Measurements from ENCODE around the gene RABGAP1L.
"Not testable (repeated sequence)": the region's sequence is repeated elsewhere in the genome, so short reads cannot be mapped to it uniquely, and the experiment has no call there.

RABGAP1L gene

DNA sequence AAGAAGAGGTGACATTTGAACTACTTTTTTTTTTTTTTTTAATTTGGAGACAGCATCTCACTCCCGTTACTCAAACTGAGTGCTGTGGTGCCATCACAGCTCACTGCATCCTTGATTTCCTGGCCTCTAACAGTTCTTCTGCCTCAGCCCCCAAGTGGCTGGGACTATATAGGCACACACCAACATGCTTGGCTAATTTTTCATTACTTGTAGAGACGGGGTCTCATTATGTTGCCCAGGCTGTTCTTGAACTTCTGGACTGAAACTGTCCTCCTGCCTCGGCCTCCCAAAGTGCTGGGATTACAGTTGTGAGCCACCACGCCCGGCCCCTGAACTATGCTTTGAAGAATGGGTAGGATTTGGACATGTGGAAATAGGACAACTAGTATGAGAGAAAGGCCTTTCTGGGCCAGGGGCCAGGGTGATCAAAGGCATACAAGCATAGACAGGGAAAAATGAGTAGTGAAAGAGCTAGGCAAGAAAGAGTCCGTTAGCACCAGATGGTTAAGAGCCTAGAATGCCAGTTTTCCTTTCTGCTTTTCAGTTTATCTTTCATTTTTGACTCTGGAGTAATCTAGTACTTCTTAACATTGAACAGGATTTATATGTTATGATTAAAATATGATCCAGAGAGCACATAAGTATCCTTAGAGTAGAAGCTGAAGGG is 6.3 kb downstream of the RABGAP1L start:
- TF ChIP-seq, protein P1, sequence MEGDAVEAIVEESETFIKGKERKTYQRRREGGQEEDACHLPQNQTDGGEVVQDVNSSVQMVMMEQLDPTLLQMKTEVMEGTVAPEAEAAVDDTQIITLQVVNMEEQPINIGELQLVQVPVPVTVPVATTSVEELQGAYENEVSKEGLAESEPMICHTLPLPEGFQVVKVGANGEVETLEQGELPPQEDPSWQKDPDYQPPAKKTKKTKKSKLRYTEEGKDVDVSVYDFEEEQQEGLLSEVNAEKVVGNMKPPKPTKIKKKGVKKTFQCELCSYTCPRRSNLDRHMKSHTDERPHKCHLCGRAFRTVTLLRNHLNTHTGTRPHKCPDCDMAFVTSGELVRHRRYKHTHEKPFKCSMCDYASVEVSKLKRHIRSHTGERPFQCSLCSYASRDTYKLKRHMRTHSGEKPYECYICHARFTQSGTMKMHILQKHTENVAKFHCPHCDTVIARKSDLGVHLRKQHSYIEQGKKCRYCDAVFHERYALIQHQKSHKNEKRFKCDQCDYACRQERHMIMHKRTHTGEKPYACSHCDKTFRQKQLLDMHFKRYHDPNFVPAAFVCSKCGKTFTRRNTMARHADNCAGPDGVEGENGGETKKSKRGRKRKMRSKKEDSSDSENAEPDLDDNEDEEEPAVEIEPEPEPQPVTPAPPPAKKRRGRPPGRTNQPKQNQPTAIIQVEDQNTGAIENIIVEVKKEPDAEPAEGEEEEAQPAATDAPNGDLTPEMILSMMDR (conservative IDR thresholded peaks at IDR 0.05): no peak; the same call in 1 of the 2 replicates
- no peak for TF ChIP-seq ZFX (IDR thresholded peaks at IDR 0.05)
- H3K27ac ChIP-seq: no peak overlapping the region

DNA sequence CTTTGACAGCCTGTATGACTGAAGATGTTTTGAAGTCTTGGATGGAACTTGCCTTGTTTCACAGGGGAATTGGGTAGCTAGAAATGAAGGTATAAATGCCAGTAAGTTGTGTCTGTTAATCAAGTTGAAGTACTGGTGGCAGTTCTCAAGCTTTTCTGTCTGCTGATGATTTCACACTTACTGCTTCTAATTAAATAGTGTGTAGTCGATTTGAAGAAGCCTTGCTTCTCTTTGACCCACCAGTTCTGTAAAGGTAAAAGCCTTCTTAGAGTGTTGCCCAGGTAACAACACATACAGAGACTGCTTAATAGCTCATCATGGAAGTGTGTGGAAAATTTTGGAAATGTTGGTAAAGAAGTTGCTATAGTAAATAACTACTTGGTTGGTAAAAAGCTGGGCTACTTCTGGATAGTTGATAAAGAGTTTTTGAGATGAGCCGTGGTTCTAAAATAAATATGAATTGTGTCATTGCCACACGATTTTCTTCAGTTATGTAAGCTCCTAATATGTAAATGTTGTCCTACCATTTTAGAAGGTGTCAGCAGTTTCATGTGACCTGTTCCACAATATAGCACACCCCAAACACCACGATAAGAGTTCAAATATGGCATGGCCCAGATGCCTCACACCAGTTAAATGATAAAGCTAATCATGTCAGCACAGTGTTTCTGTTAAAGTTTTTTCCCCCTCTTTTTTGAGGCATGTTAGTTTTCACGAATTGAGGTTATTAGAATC is 7.4 kb downstream of the RABGAP1L start:
- no peak overlapping the region for H3K27ac ChIP-seq

DNA sequence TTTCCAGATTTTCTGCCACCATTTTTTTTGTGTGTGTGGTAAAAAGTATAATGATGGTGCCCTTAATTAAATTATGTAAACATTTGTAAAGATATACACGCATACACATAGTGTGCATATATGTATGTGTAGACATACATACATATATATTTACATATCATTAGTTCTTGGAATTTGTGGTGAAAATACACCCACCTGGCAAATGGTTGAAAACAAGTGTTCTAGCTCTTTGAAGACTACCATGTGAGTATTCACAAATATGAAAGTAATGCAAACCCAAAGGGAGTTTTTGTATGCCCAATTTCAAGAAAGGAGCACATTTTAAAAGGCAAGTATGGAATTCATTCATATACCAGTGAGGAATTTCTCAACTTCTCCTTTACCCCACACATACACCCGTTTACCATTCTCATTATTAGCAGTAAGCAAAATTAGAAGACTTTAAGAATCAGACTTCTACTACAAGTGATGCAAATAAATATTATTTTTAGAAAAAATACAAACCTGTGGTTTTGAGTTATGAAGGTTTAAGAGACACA is 8.0 kb downstream of the RABGAP1L start:
- no peak overlapping the region for H3K27ac ChIP-seq
- no peak for TF ChIP-seq ZFX (IDR thresholded peaks at IDR 0.05)
- TF ChIP-seq, protein P1 (conservative IDR thresholded peaks at IDR 0.05): no peak

More for the DNA sequence above, 7.4 kb downstream of the RABGAP1L start:
- TF ChIP-seq ZFX (IDR thresholded peaks at IDR 0.05): no peak
- TF ChIP-seq, protein P1 (conservative IDR thresholded peaks at IDR 0.05): no peak

DNA sequence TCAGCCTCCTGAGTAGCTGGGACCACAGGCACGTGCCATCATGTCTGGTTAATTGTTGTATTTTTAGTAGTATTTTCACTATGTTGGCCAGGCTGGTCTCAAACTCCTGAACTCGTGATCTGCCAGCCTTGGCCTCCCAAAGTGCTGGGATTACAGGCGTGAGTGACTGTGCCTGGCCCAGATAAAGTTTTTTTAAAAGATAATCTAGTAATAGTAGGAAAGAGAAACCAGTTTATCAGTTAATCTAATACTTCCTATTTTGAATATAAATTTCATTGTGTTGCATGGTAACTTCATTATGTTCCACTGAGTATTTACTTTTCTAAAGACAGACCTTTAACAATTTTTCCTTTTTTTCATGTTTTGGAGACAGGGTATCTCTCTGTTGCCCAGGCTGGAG is 10.0 kb downstream of the RABGAP1L start:
- TF ChIP-seq, protein P1 (conservative IDR thresholded peaks at IDR 0.05): no peak
- no peak for TF ChIP-seq ZFX (IDR thresholded peaks at IDR 0.05)
- H3K27ac ChIP-seq: no peak overlapping the region

DNA sequence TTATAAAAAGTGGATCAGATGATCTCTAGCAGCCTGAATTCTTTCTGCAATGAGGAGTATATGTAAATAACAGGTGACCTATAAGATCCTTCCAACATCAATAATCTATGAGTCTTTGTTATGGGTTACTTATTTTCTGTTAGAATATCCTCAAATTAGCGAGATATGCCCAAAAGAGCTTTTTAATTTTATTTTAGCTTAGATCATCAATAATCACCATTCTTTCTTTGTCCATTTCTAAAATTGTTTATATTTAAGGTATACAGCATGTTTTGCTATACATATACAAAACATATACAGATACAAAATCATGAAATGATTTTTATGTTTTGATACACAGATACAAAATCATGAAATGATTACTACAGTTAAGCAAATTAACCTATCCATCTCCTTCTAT is 11.8 kb downstream of the RABGAP1L start:
- H3K27ac ChIP-seq: no peak overlapping the region
- no peak for TF ChIP-seq ZFX (IDR thresholded peaks at IDR 0.05)
- TF ChIP-seq, protein P1 (conservative IDR thresholded peaks at IDR 0.05): no peak

DNA sequence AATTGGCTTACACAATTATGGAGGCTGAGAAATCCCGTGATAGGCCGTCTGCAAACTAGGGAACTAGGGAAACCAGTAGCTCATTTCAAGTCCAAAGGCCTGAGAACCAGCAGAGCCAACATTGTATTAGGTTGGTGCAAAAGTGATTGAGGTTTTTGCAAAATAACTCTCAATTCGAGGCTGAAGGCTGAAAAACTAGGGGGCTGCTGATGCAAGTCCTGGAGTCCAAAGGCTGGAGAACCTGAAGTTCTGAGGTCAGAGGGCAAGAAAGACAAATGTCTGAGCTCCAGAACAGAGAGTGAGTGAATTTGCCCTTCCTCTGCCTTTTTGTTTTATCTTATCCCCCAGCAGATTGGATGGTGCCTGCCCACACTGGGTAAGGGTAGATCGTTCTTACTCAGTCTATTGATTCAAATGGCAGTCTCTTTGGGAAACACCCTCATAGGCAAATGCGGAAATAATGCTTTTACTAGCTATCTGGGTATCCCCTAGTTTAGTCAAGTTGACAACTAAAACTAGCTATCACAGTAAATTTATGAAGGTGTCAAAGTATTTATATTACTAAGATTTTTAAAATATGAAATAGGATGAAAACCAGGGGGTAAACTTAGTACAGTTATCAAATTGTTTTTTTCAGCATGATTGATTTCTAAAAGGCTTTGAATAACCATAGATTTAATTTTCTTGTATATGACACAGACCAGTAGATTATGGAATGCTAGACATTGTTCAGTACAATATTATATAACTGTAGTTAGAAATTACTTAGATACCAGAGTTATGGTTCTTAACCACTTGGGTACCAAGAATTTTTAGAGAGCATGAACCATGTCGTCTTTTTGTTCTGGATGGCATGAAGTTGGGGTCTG is 15.4 kb downstream of the RABGAP1L start:
- TF ChIP-seq, protein P1 (conservative IDR thresholded peaks at IDR 0.05): no peak
- TF ChIP-seq ZFX (IDR thresholded peaks at IDR 0.05): no peak
- no peak overlapping the region for H3K27ac ChIP-seq

DNA sequence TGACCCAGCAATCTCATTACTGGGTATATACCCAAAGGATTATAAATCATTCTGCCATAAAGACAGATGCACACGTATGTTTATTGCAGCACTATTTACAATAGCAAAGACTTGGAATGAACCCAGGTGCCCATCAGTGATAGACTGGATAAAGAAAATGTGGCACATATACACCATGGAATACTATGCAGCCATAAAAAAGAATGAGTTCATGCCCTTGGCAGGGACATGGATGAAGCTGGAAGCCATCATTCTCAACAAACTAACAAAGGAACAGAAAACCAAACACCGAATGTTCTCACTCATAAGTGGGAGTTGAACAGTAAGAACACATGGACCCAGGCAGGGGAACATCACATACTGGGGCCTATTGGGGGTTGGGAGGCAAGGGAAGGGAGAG is 19.1 kb downstream of the RABGAP1L start:
- not testable (repeated sequence) for H3K27ac ChIP-seq

Data from C4-2B (cell line).